Measurements from ENCODE around the gene IL6ST. TPM values are rescaled to one million over a fixed set of nuclear protein-coding genes. Genes with fewer than 3 reads are reported as not detected.

IL6ST gene
- total RNA-seq, 2 donors from 2014 or later = 186 to 228 TPM

DNA sequence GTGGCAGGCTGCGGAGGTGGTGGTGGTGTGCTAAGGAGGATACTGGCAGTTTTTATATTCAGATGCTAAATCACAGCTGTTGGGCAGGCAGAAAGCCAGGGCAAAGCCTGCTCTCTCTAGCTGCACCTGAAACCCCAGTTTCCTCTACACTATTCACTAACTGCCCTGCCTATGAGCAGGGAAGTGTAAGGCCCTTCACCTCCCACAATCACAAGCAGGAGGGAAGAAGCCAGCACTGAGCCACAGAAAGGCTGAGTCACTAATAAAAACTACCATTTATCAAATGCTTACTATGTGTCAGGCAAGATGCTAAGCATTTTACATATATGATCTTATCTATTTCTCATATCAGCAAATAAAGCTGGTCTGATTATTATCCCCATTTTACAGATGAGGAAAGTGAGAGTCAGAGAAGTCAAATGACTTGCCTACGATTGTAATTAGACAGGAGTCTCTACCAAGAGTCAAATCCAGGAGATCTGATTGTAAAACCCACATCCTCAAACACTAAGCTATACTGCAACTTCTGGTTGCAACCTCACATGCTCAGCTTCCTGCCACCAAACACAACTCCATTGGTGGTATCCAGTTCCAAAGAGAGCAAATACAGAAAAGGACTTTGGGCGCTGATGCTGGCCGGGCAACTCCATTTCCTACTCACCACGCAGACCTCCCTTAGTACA, 17.7 kb upstream of the IL6ST start:
- H3K27me3 ChIP-seq (replicated peaks; ENCODE audit: insufficient read depth) = no peaks in the 10 kb centered on the region
- intact Hi-C loops (cut with DNase I) = no loop called here
- no peak overlapping the region for H3K27ac ChIP-seq
- 76% methylated on average over 5 of the region's 5 CpGs for WGBS
- TF ChIP-seq POLR2A (IDR thresholded peaks at IDR 0.05) (no peak), CTCF (IDR thresholded peaks at IDR 0.05) (no peak), POLR2AphosphoS5 (IDR thresholded peaks at IDR 0.05) (no peak)
- H3K36me3 ChIP-seq = no peaks in the 10 kb centered on the region
- no peaks in the 10 kb centered on the region for H3K4me1 ChIP-seq (replicated peaks)
- no peak overlapping the region for H3K4me3 ChIP-seq
- DNase-seq (ENCODE audit: low spot score) = no peak
- H3K9me3 ChIP-seq = no peaks in the 10 kb centered on the region

DNA sequence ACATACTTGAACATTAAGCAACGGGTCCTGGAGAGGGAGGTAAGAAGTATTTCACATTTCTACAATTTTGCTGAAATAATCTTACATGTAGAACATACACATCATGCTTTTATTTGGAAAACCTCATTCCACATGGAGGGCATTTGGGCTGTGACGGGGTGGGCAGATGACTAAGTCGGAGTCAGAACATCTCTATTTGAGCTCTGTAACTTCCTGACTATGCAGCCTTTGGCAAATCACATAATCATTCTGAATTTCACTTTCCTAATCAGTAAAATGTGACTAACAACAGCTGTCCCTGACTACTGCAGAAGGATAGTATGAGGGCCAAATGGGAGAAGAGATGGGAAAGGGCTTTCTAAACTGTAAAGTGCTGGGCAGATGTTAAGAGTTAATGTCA, 17.1 kb upstream of the IL6ST start:
- H3K27ac ChIP-seq = no peak overlapping the region
- intact Hi-C loops (cut with DNase I) = no loop called here

DNA sequence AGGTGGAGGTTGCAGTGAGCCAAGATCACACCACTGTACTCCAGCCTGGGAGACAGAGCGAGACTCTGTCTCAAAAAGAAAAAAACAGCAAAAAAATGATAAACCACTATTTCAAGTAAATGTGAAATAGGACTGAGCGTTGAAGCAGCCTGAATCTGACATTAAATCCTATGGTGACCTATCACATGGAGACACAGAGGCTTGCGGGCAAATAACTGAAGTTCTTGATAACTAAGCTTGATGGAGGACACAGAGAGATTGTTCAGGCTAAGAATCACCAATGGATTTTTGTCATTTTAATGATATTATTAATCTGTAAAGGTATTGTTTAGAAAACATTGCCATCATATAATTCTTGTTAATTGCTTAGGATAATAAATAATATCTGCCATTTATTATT, 15.7 kb upstream of the IL6ST start:
- no peak overlapping the region for H3K4me3 ChIP-seq
- H3K27me3 ChIP-seq (replicated peaks; ENCODE audit: insufficient read depth) = no peaks in the 10 kb centered on the region
- no peak for DNase-seq (ENCODE audit: low spot score)
- intact Hi-C loops (cut with DNase I) = no loop called here
- TF ChIP-seq POLR2AphosphoS5 (IDR thresholded peaks at IDR 0.05) (no peak), POLR2A (IDR thresholded peaks at IDR 0.05) (no peak), CTCF (IDR thresholded peaks at IDR 0.05) (no peak)
- no peaks in the 10 kb centered on the region for H3K9me3 ChIP-seq
- no peaks in the 10 kb centered on the region for H3K4me1 ChIP-seq (replicated peaks)
- no peak overlapping the region for H3K27ac ChIP-seq
- WGBS = 96% methylated on average over 3 of the region's 3 CpGs
- no peaks in the 10 kb centered on the region for H3K36me3 ChIP-seq

More for the DNA sequence above, 17.1 kb upstream of the IL6ST start:
- Histone ChIP-seq H3K9me3 (no peaks in the 10 kb centered on the region), H3K36me3 (no peaks in the 10 kb centered on the region), H3K4me3 (no peak overlapping the region), H3K4me1 (replicated peaks) (no peaks in the 10 kb centered on the region), H3K27me3 (replicated peaks; ENCODE audit: insufficient read depth) (no peaks in the 10 kb centered on the region)
- WGBS = 66% methylated on average over 3 of the region's 3 CpGs
- DNase-seq (ENCODE audit: low spot score) = no peak
- TF ChIP-seq POLR2AphosphoS5 (IDR thresholded peaks at IDR 0.05) = no peak
- no peak for TF ChIP-seq CTCF (IDR thresholded peaks at IDR 0.05)
- TF ChIP-seq POLR2A (IDR thresholded peaks at IDR 0.05) = no peak

- Histone ChIP-seq H3K27me3 (replicated peaks; ENCODE audit: insufficient read depth) (no peaks in the 10 kb centered on the region), H3K4me1 (replicated peaks) (no peaks in the 10 kb centered on the region), H3K27ac (no peak overlapping the region), H3K9me3 (no peaks in the 10 kb centered on the region), H3K36me3 (no peaks in the 10 kb centered on the region), H3K4me3 (no peak overlapping the region)
- TF ChIP-seq POLR2AphosphoS5 (IDR thresholded peaks at IDR 0.05) (no peak), CTCF (IDR thresholded peaks at IDR 0.05) (no peak), POLR2A (IDR thresholded peaks at IDR 0.05) (no peak)
- intact Hi-C loops (cut with DNase I) = no loop called here
- no peak for DNase-seq (ENCODE audit: low spot score)
Measured at GRCh38 chr5:56006600-56006999, 11.8 kb upstream of the IL6ST start.

- no peak for DNase-seq (ENCODE audit: low spot score)
- no peak overlapping the region for H3K4me3 ChIP-seq
- no peaks in the 10 kb centered on the region for H3K4me1 ChIP-seq (replicated peaks)
- no peaks in the 10 kb centered on the region for H3K9me3 ChIP-seq
- no peak for TF ChIP-seq POLR2A (IDR thresholded peaks at IDR 0.05)
- no peak for TF ChIP-seq CTCF (IDR thresholded peaks at IDR 0.05)
- H3K27ac ChIP-seq = no peak overlapping the region
- 89% methylated on average over 2 of the region's 2 CpGs for WGBS
- intact Hi-C loops (cut with DNase I) = no loop called here
- H3K36me3 ChIP-seq = no peaks in the 10 kb centered on the region
- no peaks in the 10 kb centered on the region for H3K27me3 ChIP-seq (replicated peaks; ENCODE audit: insufficient read depth)
Measured at GRCh38 chr5:56006094-56006493, 11.3 kb upstream of the IL6ST start.

All from prostate gland (tissue), 2 donors.